GM23248 (cell line): ENCODE data around the gene IPO11. TPM values are rescaled to one million over a fixed set of nuclear protein-coding genes. Genes with fewer than 3 reads are reported as not detected.

Experiments used
- DNase-seq: peaks from one replicate; pipeline ENCODE4 v3.0.0-alpha.2; 2015
- H2AFZ ChIP-seq: fragments of 200-600 bp; sonication (generic); 2 replicates; pipeline ENCODE4 v1.6.1; 2016; ENCODE audit warnings: antibody characterized with exemption
- H3F3A ChIP-seq: fragments of 200-600 bp; sonication (generic); 2 replicates; pipeline ENCODE4 v1.6.1; 2016; ENCODE audit warnings: mild to moderate bottlenecking, antibody characterized with exemption, mixed run types; ENCODE audit not compliant: insufficient read depth
- H3K27ac ChIP-seq: fragments of 200-600 bp; sonication (generic); 2 replicates; pipeline ENCODE4 v1.5.1; 2016; ENCODE audit warnings: mild to moderate bottlenecking
- H3K27me3 ChIP-seq: fragments of 200-600 bp; sonication (generic); replicated peaks from 2 replicates; pipeline ENCODE4 v1.6.1; 2016; ENCODE audit warnings: mild to moderate bottlenecking; ENCODE audit not compliant: insufficient read depth
- H3K36me3 ChIP-seq: fragments of 200-600 bp; sonication (generic); 2 replicates; pipeline ENCODE4 v1.6.1; 2016; ENCODE audit warnings: low read depth, mild to moderate bottlenecking
- H3K4me1 ChIP-seq: fragments of 200-600 bp; sonication (generic); 2 replicates; pipeline ENCODE4 v1.6.1; 2016; ENCODE audit warnings: mild to moderate bottlenecking; ENCODE audit not compliant: insufficient read depth
- H3K4me2 ChIP-seq: fragments of 200-600 bp; sonication (generic); one replicate; pipeline ENCODE4 v1.6.1; 2016; ENCODE audit warnings: mild to moderate bottlenecking; ENCODE audit not compliant: unreplicated experiment
- H3K4me3 ChIP-seq: fragments of 200-600 bp; sonication (generic); 2 replicates; pipeline ENCODE4 v1.5.1; 2016; ENCODE audit warnings: mild to moderate bottlenecking
- H3K79me2 ChIP-seq: fragments of 200-600 bp; sonication (generic); 2 replicates; pipeline ENCODE4 v1.6.1; 2016; ENCODE audit warnings: mild to moderate bottlenecking; ENCODE audit not compliant: insufficient read depth
- H3K9ac ChIP-seq: fragments of 200-600 bp; sonication (generic); 2 replicates; pipeline ENCODE4 v1.6.1; 2016; ENCODE audit warnings: mild to moderate bottlenecking
- H3K9me2 ChIP-seq: fragments of 200-600 bp; sonication (generic); 2 replicates; pipeline ENCODE4 v1.6.1; 2016; ENCODE audit warnings: mixed run types, mild to moderate bottlenecking, moderate library complexity; ENCODE audit not compliant: insufficient read depth
- H3K9me3 ChIP-seq: fragments of 200-600 bp; sonication (generic); one replicate; pipeline ENCODE4 v1.6.1; 2017; ENCODE audit warnings: low read depth
- H4K20me1 ChIP-seq: fragments of 200-600 bp; sonication (generic); 2 replicates; pipeline ENCODE4 v1.6.0; 2016; ENCODE audit not compliant: insufficient read depth
- EZH2 ChIP-seq: fragments of 200-600 bp; sonication (generic); IDR thresholded peaks from 2 replicates; pipeline ENCODE4 v1.6.1; 2018; ENCODE audit warnings: antibody characterized with exemption, mild to moderate bottlenecking; ENCODE audit not compliant: insufficient read depth, poor library complexity, severe bottlenecking
- EZH2phosphoT487 ChIP-seq: fragments of 200-600 bp; sonication (generic); IDR thresholded peaks from 2 replicates; pipeline ENCODE4 v1.6.1; 2018; ENCODE audit warnings: antibody characterized with exemption, moderate library complexity, mild to moderate bottlenecking, low read depth; ENCODE audit not compliant: insufficient read depth
- WGBS, 2 experiments: methylation state at CpG; one replicate each; pipeline ENCODE4 v1.1.6; 2015 to 2017; ENCODE audit warnings: low lambda C conversion rate in 2 of 2, low coverage in 1 of 2; ENCODE audit errors: missing lambda C conversion rate in 2 of 2; 5-methylcytosine and 5-hydroxymethylcytosine counted together
- in situ Hi-C: fragments of 300-500 bp; cut with MboI; formaldehyde crosslinking; loops from 2 replicates; pipeline ENCODE4 v1.15.0; 2020
- polyA plus RNA-seq: library from polyadenylated mRNA; unstranded; fragments of >200 nt; fragmentation: Nextera tagmentation; extraction: Ambion mirVana; gene quantifications from 2 replicates; pipeline ENCODE4 v1.2.1, GENCODE V29; 2016
- total RNA-seq: library from RNA; depleted of rRNA; stranded (reverse); fragments of >200 nt; shearing (Covaris generic); gene quantifications from 2 replicates; pipeline ENCODE4 v1.2.3, GENCODE V29; 2014

Gene IPO11
- total and polyA plus RNA-seq, 2 experiments from 2014 or later, result 19.9 to 26.5 TPM

DNA sequence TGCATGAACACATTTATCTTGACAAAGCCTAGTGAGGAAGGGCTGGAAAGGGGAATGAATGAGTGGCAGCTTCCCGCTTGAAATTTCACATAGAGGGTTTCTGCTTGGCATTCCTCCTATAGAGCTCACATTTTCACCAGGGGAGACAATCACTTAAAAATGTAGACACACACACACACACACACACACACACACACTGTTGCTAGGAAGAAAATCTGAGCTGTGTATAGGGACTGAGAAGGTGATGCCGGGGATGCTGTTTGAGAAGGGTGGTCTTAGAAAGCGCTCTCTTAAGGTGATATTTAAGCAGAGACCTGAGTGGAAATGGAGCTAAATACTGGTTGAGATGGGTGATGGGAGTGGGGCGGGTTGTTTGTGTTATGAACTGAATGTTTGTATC lies 236.5 kb downstream of the IPO11 start:
- in situ Hi-C loops, result no loop called here
- Histone ChIP-seq H3K4me1 (no peaks in the 10 kb centered on the region), H2AFZ (no peak overlapping the region), H4K20me1 (no peaks in the 10 kb centered on the region), H3K79me2 (no peaks in the 10 kb centered on the region), H3K9ac (no peak overlapping the region), H3K27me3 (no peaks in the 10 kb centered on the region), H3K4me3 (no peak overlapping the region), H3K4me2 (no peak overlapping the region), H3K36me3 (no peaks in the 10 kb centered on the region), H3F3A (no peaks in the 10 kb centered on the region), H3K27ac (no peak overlapping the region), H3K9me2 (no peaks in the 10 kb centered on the region), H3K9me3 (no peaks in the 10 kb centered on the region)
- WGBS, 2 experiments, result 79 to 80% methylated on average over 4 of the region's 4 CpGs
- DNase-seq, result no peak
- TF ChIP-seq EZH2 (no peak), EZH2phosphoT487 (no peak)

- Histone ChIP-seq H3K36me3 (no peaks in the 10 kb centered on the region), H4K20me1 (no peaks in the 10 kb centered on the region), H3K79me2 (no peaks in the 10 kb centered on the region), H3K4me1 (no peaks in the 10 kb centered on the region), H3K4me2 (no peak overlapping the region), H3K9me3 (no peaks in the 10 kb centered on the region), H3K9me2 (no peaks in the 10 kb centered on the region), H3K9ac (no peak overlapping the region), H2AFZ (no peak overlapping the region), H3K27ac (no peak overlapping the region), H3F3A (no peaks in the 10 kb centered on the region), H3K4me3 (no peak overlapping the region), H3K27me3 (no peaks in the 10 kb centered on the region)
- in situ Hi-C loops, result no loop called here
- TF ChIP-seq EZH2phosphoT487, result no peak
- no peak for TF ChIP-seq EZH2
- DNase-seq, result no peak
- 68 to 81% methylated on average over 4 of the region's 4 CpGs for WGBS, 2 experiments
Observed at GRCh38 chr5:62649476-62650113, 237.0 kb downstream of the IPO11 start.

- H4K20me1 ChIP-seq, result no peaks in the 10 kb centered on the region
- in situ Hi-C loops, result no loop called here
Observed at GRCh38 chr5:62650197-62650596, 237.6 kb downstream of the IPO11 start.

GRCh38 chr5:62652225-62652624 lies 239.7 kb downstream of the IPO11 start:
- WGBS, 2 experiments, result 82 to 87% methylated on average over 5 of the region's 5 CpGs
- Histone ChIP-seq H3K27ac (no peak overlapping the region), H3K9ac (no peak overlapping the region)

More at GRCh38 chr5:62650197-62650596, 237.6 kb downstream of the IPO11 start:
- no peaks in the 10 kb centered on the region for H3K27me3 ChIP-seq
- no peak overlapping the region for H3K4me3 ChIP-seq
- no peak overlapping the region for H3K4me2 ChIP-seq
- no peaks in the 10 kb centered on the region for H3K9me3 ChIP-seq
- H3K36me3 ChIP-seq, result no peaks in the 10 kb centered on the region
- WGBS, 2 experiments, result 86 to 87% methylated on average over 5 of the region's 5 CpGs
- H3K4me1 ChIP-seq, result no peaks in the 10 kb centered on the region
- H3K9me2 ChIP-seq, result no peaks in the 10 kb centered on the region
- H2AFZ ChIP-seq, result no peak overlapping the region
- no peak for DNase-seq
- TF ChIP-seq EZH2, result no peak
- no peak for TF ChIP-seq EZH2phosphoT487
- H3K9ac ChIP-seq, result no peak overlapping the region
- no peak overlapping the region for H3K27ac ChIP-seq
- H3K79me2 ChIP-seq, result no peaks in the 10 kb centered on the region
- H3F3A ChIP-seq, result no peaks in the 10 kb centered on the region

More at GRCh38 chr5:62652225-62652624, 239.7 kb downstream of the IPO11 start:
- Histone ChIP-seq H2AFZ (no peak overlapping the region), H3K4me3 (no peak overlapping the region), H3K79me2 (no peaks in the 10 kb centered on the region), H3F3A (no peaks in the 10 kb centered on the region), H3K4me1 (no peaks in the 10 kb centered on the region), H4K20me1 (no peaks in the 10 kb centered on the region), H3K4me2 (no peak overlapping the region), H3K27me3 (no peaks in the 10 kb centered on the region), H3K36me3 (no peaks in the 10 kb centered on the region), H3K9me3 (no peaks in the 10 kb centered on the region), H3K9me2 (no peaks in the 10 kb centered on the region)
- no peak for TF ChIP-seq EZH2
- no peak for TF ChIP-seq EZH2phosphoT487
- in situ Hi-C loops, result no loop called here
- no peak for DNase-seq
